B cell (primary cell): Measurements from ENCODE around the gene FGFRL1. TPM values are rescaled to one million over a fixed set of nuclear protein-coding genes. Genes with fewer than 3 reads are reported as not detected.

ENCODE experiments used
- ATAC-seq: fragments of 200-7000 bp; cut with Tn5 transposase; one replicate; pipeline ENCODE4 v1.10.0; 2021; ENCODE audit warnings: low read depth, mild to moderate bottlenecking, moderate number of reproducible peaks, moderate library complexity
- CTCF ChIA-PET: fragments of 350-600 bp; sonication (Branson Sonifier 250); formaldehyde crosslinking; loops from one replicate; lab custom pipeline; 2021; ENCODE audit warnings: antibody characterized with exemption, inconsistent platforms; lab: Charles Lee
- POLR2A ChIA-PET: fragments of 350-600 bp; sonication (Branson Sonifier 250); formaldehyde crosslinking; loops from one replicate; lab custom pipeline; 2021; ENCODE audit warnings: antibody characterized with exemption; lab: Charles Lee
- DNase-seq: peaks from one replicate; pipeline ENCODE4 v3.0.0; 2013
- H2AFZ ChIP-seq: 2 replicates; pipeline ENCODE4 v1.6.1; 2012; ENCODE audit warnings: mild to moderate bottlenecking, low read depth, low read length; ENCODE audit not compliant: insufficient read depth, poor library complexity, severe bottlenecking
- H3K27ac ChIP-seq, 2 donors: 1 replicate in 1 of 2; 2 replicates in 1 of 2; pipeline ENCODE4 v1.5.1; 2012 to 2013; ENCODE audit warnings: low read length in 2 of 2, mild to moderate bottlenecking in 2 of 2, moderate library complexity in 1 of 2
- H3K27me3 ChIP-seq, 4 experiments: fragments of 200-600 bp in 1 of 4; sonication (generic) in 1 of 4; replicated peaks in 1 of 4; 1 replicate in 2 of 4; 2 replicates in 2 of 4; pipeline versions ENCODE4 v1.6.1 to v1.7.0; 2013 to 2016; ENCODE audit warnings: low read length in 3 of 4, mild to moderate bottlenecking in 2 of 4, mixed read lengths in 1 of 4, moderate library complexity in 1 of 4; ENCODE audit not compliant: insufficient read depth in 4 of 4, control insufficient read depth in 3 of 4; ENCODE audit errors: control extremely low read depth in 1 of 4
- H3K36me3 ChIP-seq, 2 experiments: replicated peaks in 1 of 2; 1 replicate in 1 of 2; 2 replicates in 1 of 2; pipeline versions ENCODE4 v1.6.1 to v1.7.1; 2013; ENCODE audit warnings: low read length in 1 of 2; ENCODE audit not compliant: insufficient read depth in 2 of 2, control insufficient read depth in 1 of 2; ENCODE audit errors: control extremely low read depth in 1 of 2, extremely low read depth in 1 of 2
- H3K4me1 ChIP-seq, 2 donors: fragments of 200-600 bp in 1 of 2; sonication (generic) in 1 of 2; 1 replicate in 1 of 2; 2 replicates in 1 of 2; pipeline versions ENCODE4 v1.5.1 to v1.6.1; 2013 to 2017; ENCODE audit warnings: low read length in 2 of 2; ENCODE audit not compliant: control insufficient read depth in 2 of 2, insufficient read depth in 2 of 2
- H3K4me2 ChIP-seq: replicated peaks from 2 replicates; pipeline ENCODE3; 2012; ENCODE audit warnings: mild to moderate bottlenecking, low read depth, low read length; ENCODE audit not compliant: poor library complexity, severe bottlenecking
- H3K4me3 ChIP-seq, 5 experiments: fragments of 200-600 bp in 1 of 5; sonication (generic) in 1 of 5; 1 replicate in 3 of 5; 2 replicates in 2 of 5; pipeline versions ENCODE4 v1.5.1 to v1.7.0; 2011 to 2016; ENCODE audit warnings: low read length in 4 of 5, mild to moderate bottlenecking in 4 of 5, low read depth in 2 of 5, control low read depth in 1 of 5, moderate library complexity in 1 of 5; ENCODE audit not compliant: insufficient read depth in 1 of 5; ENCODE audit errors: control extremely low read depth in 1 of 5, extremely low read depth in 1 of 5
- H3K79me2 ChIP-seq: fragments of 200-600 bp; sonication (generic); one replicate; pipeline ENCODE4 v1.6.0; 2016; ENCODE audit warnings: low read length; ENCODE audit not compliant: control insufficient read depth, insufficient read depth
- H3K9ac ChIP-seq: fragments of 200-600 bp; sonication (generic); 2 replicates; pipeline ENCODE4 v1.6.1; 2017; ENCODE audit warnings: mild to moderate bottlenecking, low read length, moderate library complexity
- H3K9me3 ChIP-seq, 3 donors: one replicate each; pipeline versions ENCODE4 v1.6.1 to v1.7.1; 2013; ENCODE audit warnings: low read length in 2 of 3; ENCODE audit not compliant: control insufficient read depth in 2 of 3, insufficient read depth in 1 of 3; ENCODE audit errors: control extremely low read depth in 1 of 3
- H4K20me1 ChIP-seq: 2 replicates; pipeline ENCODE4 v1.6.0; 2012; ENCODE audit warnings: mild to moderate bottlenecking, low read length; ENCODE audit not compliant: insufficient read depth, control insufficient read depth, poor library complexity, severe bottlenecking
- H3K27ac Mint-ChIP-seq: one replicate; pipeline ENCODE4 v1.8.0; 2021; ENCODE audit warnings: mixed read lengths
- H3K27me3 Mint-ChIP-seq: one replicate; pipeline ENCODE4 v1.8.0; 2021; ENCODE audit warnings: mixed read lengths
- H3K4me1 Mint-ChIP-seq: one replicate; pipeline ENCODE4 v1.8.0; 2021; ENCODE audit warnings: mixed read lengths
- H3K4me3 Mint-ChIP-seq: one replicate; pipeline ENCODE4 v1.8.0; 2021; ENCODE audit warnings: mixed read lengths
- H3K9me3 Mint-ChIP-seq: one replicate; pipeline ENCODE4 v1.8.0; 2022; ENCODE audit warnings: mixed read lengths; ENCODE audit not compliant: insufficient read depth
- CTCF ChIP-seq: fragments of 200-600 bp; IDR thresholded peaks from one replicate; pipeline ENCODE4 v1.8.0; 2022; ENCODE audit warnings: antibody characterized with exemption, mild to moderate bottlenecking
- EZH2 ChIP-seq: IDR thresholded peaks from 2 replicates; pipeline ENCODE4 v1.6.1; 2012; ENCODE audit warnings: borderline replicate concordance, low read depth, mild to moderate bottlenecking, moderate library complexity, low read length; ENCODE audit not compliant: insufficient read depth, poor library complexity, severe bottlenecking
- WGBS: methylation state at CpG from one replicate; pipeline ENCODE4 v1.1.5; 2013; ENCODE audit warnings: missing lambda C conversion rate; ENCODE audit not compliant: insufficient coverage; 5-methylcytosine and 5-hydroxymethylcytosine counted together
- intact Hi-C: fragments of 100-400 bp; cut with micrococcal nuclease; formaldehyde crosslinking; loops from one replicate; pipeline ENCODE4 v1.10.0; 2022
- polyA plus RNA-seq: library from polyadenylated mRNA; depleted of rRNA; stranded (reverse); fragments of >200 nt; gene quantifications from 2 replicates; pipeline ENCODE4 v1.2.3, GENCODE V29; 2012
- total RNA-seq, 2 donors: library from RNA; stranded (reverse); fragments of 120-200 nt in 1 of 2; gene quantifications; 1 replicate in 1 of 2; 2 replicates in 1 of 2; pipeline versions ENCODE4 v1.2.3 to v1.2.4, GENCODE V29; 2013 to 2022

FGFRL1 gene
- total and polyA plus RNA-seq, 2 donors (not counting 1 experiment from before 2014, with no cell fraction given) = 24.1 to 28.9 TPM

GRCh38 chr4:971666-972500, 39.5 kb upstream of the FGFRL1 start:
- peaks cover 14 to 29% of the 10 kb centered on the region in 2 donors for H3K4me1 ChIP-seq
- ChIA-PET CTCF (interaction anchor here (1.5 kb wide), 2 partner anchors 15 to 229 kb away, joined by 4 to 5 read pairs; partner anchors contain the start of gene IDUA), POLR2A (interaction anchor here (0.7 kb wide), 1 partner anchor 35 kb away, joined by 3 read pairs; no protein-coding TSS in a partner anchor)
- ATAC-seq (no peak), DNase-seq (peak; percentile 14)
- peak overlapping the region; percentile 61 for H3K4me3 Mint-ChIP-seq
- no peaks in the 10 kb centered on the region for H3K36me3 ChIP-seq
- no peak overlapping the region for H3K27ac ChIP-seq
- H4K20me1 ChIP-seq = peaks cover 63% of the 10 kb centered on the region
- H3K27me3 ChIP-seq = peaks cover 0 to 6% (median under 1%) of the 10 kb centered on the region in 4 experiments
- peaks cover 24% of the 10 kb centered on the region for H3K79me2 ChIP-seq
- intact Hi-C loops = no loop called here
- 82% methylated on average over 24 of the region's 24 CpGs for WGBS
- H3K4me1 Mint-ChIP-seq = peaks cover 9% of the 10 kb centered on the region
- H3K9me3 ChIP-seq = peaks cover 0 to 15% (median 0%) of the 10 kb centered on the region in 3 donors
- no peaks in the 10 kb centered on the region for H3K27me3 Mint-ChIP-seq
- peak overlapping the region; percentile 82 for H3K9ac ChIP-seq
- H3K4me2 ChIP-seq = peak overlapping the region; percentile 99
- no peak overlapping the region for H2AFZ ChIP-seq
- no peak for TF ChIP-seq CTCF
- TF ChIP-seq EZH2 = no peak
- peak overlapping the region in 4 of 5 experiments; percentile 51 to 76 (median 68) for H3K4me3 ChIP-seq
- no peaks in the 10 kb centered on the region for H3K9me3 Mint-ChIP-seq
- H3K27ac Mint-ChIP-seq = no peak overlapping the region
